PFSK-1 (cell line): Measurements from ENCODE around the gene PPP2R5C.

Experiments
- FOXP2 ChIP-seq: optimal IDR thresholded peaks from 2 replicates; pipeline ENCODE3; 2011; ENCODE audit warnings: borderline replicate concordance, control low read depth, inconsistent platforms; ENCODE audit not compliant: insufficient read depth; ENCODE audit errors: extremely low read length, extremely low read depth
- POLR2AphosphoS5 ChIP-seq: IDR thresholded peaks from 2 replicates; pipeline ENCODE4 v1.6.1; 2012; ENCODE audit warnings: low read depth, mild to moderate bottlenecking, control low read depth, low read length, moderate library complexity
- SIN3A ChIP-seq: IDR thresholded peaks from 2 replicates; pipeline ENCODE4 v1.6.1; 2012; ENCODE audit warnings: mild to moderate bottlenecking, low read length, moderate library complexity, borderline replicate concordance; ENCODE audit not compliant: insufficient read depth
- TAF1 ChIP-seq: IDR thresholded peaks from 2 replicates; pipeline ENCODE4 v1.6.1; 2012; ENCODE audit warnings: low read length, control low read depth, borderline replicate concordance; ENCODE audit not compliant: insufficient read depth
- TF ChIP-seq, protein P1 (sequence below), 2 experiments: IDR thresholded peaks; 2 replicates each; pipeline versions ENCODE4 v1.6.1 to v1.8.0; 2011 to 2012; ENCODE audit warnings: low read depth in 2 of 2, low read length in 2 of 2, control low read depth in 1 of 2, inconsistent platforms in 1 of 2, mild to moderate bottlenecking in 1 of 2, moderate library complexity in 1 of 2; ENCODE audit not compliant: insufficient read depth in 1 of 2

Gene PPP2R5C

DNA sequence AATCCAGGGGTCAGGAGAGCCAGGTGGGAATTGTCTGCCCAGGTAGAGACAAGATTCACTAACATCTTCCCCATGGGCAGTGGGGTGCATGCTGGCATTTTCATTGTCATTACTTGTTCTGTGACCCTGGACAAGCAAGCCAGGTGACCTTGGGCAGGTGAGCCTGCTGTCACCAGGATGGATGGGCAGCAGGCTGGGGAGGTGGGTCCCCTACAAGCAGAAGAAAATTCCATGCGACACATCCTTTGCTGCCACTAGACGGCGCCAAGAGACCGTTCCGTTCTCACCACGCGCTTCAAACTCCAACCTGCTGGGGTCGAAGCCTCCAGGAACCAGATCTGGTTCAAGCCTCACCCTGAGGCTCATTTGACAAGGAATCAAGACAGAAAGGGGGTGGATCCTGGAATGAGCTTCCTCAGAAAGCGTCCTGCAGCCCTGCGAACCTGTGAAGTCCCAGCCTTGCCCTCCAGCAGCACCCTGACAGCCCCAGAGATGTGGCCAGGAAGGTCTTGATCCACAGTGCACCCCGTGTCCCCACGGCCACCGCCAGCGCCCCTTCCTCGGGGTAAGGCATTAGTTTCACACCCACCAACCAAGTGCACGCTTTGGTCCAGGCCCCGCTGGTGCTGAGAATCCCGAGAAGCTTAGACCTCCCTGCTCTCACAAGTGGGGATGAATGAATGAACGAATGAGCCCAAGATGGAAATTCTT, 199.7 kb downstream of the PPP2R5C start:
- TF ChIP-seq, protein P1, sequence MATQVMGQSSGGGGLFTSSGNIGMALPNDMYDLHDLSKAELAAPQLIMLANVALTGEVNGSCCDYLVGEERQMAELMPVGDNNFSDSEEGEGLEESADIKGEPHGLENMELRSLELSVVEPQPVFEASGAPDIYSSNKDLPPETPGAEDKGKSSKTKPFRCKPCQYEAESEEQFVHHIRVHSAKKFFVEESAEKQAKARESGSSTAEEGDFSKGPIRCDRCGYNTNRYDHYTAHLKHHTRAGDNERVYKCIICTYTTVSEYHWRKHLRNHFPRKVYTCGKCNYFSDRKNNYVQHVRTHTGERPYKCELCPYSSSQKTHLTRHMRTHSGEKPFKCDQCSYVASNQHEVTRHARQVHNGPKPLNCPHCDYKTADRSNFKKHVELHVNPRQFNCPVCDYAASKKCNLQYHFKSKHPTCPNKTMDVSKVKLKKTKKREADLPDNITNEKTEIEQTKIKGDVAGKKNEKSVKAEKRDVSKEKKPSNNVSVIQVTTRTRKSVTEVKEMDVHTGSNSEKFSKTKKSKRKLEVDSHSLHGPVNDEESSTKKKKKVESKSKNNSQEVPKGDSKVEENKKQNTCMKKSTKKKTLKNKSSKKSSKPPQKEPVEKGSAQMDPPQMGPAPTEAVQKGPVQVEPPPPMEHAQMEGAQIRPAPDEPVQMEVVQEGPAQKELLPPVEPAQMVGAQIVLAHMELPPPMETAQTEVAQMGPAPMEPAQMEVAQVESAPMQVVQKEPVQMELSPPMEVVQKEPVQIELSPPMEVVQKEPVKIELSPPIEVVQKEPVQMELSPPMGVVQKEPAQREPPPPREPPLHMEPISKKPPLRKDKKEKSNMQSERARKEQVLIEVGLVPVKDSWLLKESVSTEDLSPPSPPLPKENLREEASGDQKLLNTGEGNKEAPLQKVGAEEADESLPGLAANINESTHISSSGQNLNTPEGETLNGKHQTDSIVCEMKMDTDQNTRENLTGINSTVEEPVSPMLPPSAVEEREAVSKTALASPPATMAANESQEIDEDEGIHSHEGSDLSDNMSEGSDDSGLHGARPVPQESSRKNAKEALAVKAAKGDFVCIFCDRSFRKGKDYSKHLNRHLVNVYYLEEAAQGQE (IDR thresholded peaks at IDR 0.05; ENCODE audit: insufficient read depth in 1 of 2, low read depth in 2 of 2, low read length in 2 of 2): no peak
- TF ChIP-seq SIN3A (no peak), POLR2AphosphoS5 (no peak), TAF1 (no peak), FOXP2 (no peak)

DNA sequence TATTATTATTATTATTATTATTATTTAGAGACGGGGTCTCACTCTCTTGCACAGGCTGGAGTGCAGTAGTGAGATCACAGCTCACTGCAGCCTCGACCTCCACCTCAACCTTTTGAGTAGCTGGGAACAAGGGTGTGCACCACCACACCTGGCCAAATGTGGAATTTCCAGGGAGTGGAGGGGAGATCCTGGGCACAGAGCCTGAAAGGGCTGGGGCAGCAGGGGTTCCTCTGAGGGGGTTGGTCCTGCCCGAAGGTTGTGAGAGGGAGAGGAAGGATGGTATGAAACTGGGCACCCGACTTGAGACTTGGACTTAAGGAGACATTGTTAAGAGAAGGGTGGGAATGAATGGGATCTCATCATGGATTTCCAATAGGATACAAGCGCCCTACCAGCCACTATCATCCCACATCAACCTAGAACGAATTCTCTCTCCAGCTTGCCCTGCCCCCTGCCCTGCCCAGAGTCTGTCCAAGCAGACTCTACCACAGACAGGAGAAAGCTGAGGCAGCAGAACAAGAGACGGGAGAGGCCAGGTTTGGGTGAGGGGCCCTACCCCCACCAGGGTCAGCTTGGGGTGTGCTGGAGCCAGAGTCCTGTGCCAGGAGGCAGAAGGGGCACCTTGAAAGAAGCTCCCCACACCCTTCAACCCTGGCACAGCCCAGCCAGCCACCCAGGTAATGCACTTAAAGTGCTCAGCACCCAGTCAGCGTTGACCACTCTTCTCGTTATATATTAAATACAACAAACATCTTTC, 200.4 kb downstream of the PPP2R5C start:
- TF ChIP-seq TAF1: no peak
- TF ChIP-seq FOXP2: no peak
- TF ChIP-seq POLR2AphosphoS5: no peak
- TF ChIP-seq SIN3A: no peak
- TF ChIP-seq, protein P1 (IDR thresholded peaks at IDR 0.05; ENCODE audit: insufficient read depth in 1 of 2, low read depth in 2 of 2, low read length in 2 of 2): no peak

DNA sequence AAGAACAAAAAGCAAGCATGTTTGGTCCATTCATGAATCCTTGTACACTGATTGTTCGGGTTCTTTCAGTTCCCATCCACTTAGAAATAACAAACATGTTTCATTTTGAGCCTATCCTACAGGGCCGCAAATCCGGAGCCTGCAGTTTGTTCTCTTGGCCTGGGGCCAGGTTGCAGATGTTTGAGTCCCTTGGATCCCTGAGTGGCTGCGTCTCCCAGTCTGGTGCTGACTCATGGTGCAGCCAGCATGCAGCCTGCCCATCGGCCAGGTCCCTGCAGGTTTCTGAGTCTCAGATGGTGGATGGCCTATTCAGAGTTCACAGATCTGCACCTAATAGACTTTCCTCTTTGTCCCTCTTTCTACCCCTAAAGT, 201.0 kb downstream of the PPP2R5C start:
- TF ChIP-seq FOXP2 (no peak), TAF1 (no peak), SIN3A (no peak), POLR2AphosphoS5 (no peak)
- TF ChIP-seq, protein P1 (IDR thresholded peaks at IDR 0.05; ENCODE audit: insufficient read depth in 1 of 2, low read depth in 2 of 2, low read length in 2 of 2): no peak

DNA sequence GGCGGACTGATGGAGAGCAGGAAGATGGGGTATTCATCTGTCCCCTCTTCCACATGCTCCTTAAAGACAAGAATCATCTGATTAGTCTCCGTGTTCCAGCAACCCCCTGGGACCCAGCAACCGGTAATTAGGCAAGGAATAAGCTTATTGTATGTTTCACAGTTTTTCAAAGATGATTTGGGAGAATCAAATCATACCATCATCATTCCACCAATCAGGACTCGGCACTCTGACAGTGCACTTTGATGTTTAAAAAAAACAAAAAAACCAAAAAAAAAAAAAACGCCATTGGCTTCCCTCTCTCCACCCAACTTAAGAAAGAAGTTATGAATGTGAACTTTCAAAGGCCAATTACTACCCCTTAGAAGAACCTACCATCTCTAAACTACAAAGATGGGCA, 201.5 kb downstream of the PPP2R5C start:
- TF ChIP-seq SIN3A (no peak), FOXP2 (no peak), POLR2AphosphoS5 (no peak), TAF1 (no peak)
- TF ChIP-seq, protein P1 (IDR thresholded peaks at IDR 0.05; ENCODE audit: insufficient read depth in 1 of 2, low read depth in 2 of 2, low read length in 2 of 2): no peak
